Thymus (tissue), 11 donors: ENCODE data around the gene GNS. TPM values are rescaled to one million over a fixed set of nuclear protein-coding genes. Genes with fewer than 3 reads are reported as not detected.
"Not testable (repeated sequence)": the region's sequence is repeated elsewhere in the genome, so short reads cannot be mapped to it uniquely, and the experiment has no call there.

Source experiments
- DNase-seq, 9 donors: peaks; one replicate each; pipeline ENCODE4 v3.0.0-alpha.2; 2013; ENCODE audit warnings: low spot score in 9 of 9, low read depth in 6 of 9, missing footprints in 1 of 9
- H3K27ac ChIP-seq, 2 donors: one replicate each; pipeline ENCODE4 v1.5.1; 2013; ENCODE audit warnings: control low read depth in 1 of 2, low read depth in 1 of 2, low read length in 1 of 2, mild to moderate bottlenecking in 1 of 2, moderate library complexity in 1 of 2
- H3K27me3 ChIP-seq, 2 donors: one replicate each; pipeline ENCODE4 v1.5.1; 2013; ENCODE audit warnings: low read length in 1 of 2; ENCODE audit not compliant: control insufficient read depth in 2 of 2, insufficient read depth in 1 of 2
- H3K36me3 ChIP-seq, 2 donors: one replicate each; pipeline ENCODE4 v1.5.1; 2013; ENCODE audit warnings: low read length in 1 of 2, mild to moderate bottlenecking in 1 of 2, moderate library complexity in 1 of 2; ENCODE audit not compliant: control insufficient read depth in 2 of 2, insufficient read depth in 2 of 2
- H3K4me1 ChIP-seq, 2 donors: one replicate each; pipeline ENCODE4 v1.5.1; 2013; ENCODE audit warnings: low read length in 2 of 2; ENCODE audit not compliant: control insufficient read depth in 2 of 2, insufficient read depth in 2 of 2
- H3K4me3 ChIP-seq, 2 donors: one replicate each; pipeline ENCODE4 v1.5.1; 2013; ENCODE audit warnings: low read length in 2 of 2, control low read depth in 1 of 2, mild to moderate bottlenecking in 1 of 2
- H3K9me3 ChIP-seq, 2 donors: one replicate each; pipeline ENCODE4 v1.5.1; 2013; ENCODE audit warnings: low read length in 1 of 2, mild to moderate bottlenecking in 1 of 2; ENCODE audit not compliant: control insufficient read depth in 2 of 2, insufficient read depth in 1 of 2
- WGBS: extraction: QIAGEN DNeasy Blood & Tissue Kit; methylation state at CpG from one replicate; pipeline ENCODE4 v1.1.7; 2013; 5-methylcytosine and 5-hydroxymethylcytosine counted together
- polyA plus RNA-seq: library from polyadenylated mRNA; stranded (reverse); fragments of 200-250 nt; gene quantifications from one replicate; pipeline ENCODE4 v1.2.3, GENCODE V29; 2013
- total RNA-seq: library from RNA; stranded (reverse); fragments of 120-200 nt; gene quantifications from one replicate; pipeline ENCODE4 v1.2.4, GENCODE V29; 2013
- donor health status: healthy.

GNS gene
- total and polyA plus RNA-seq, 2 donors, result 21.2 to 27.2 TPM

- not testable (repeated sequence) for DNase-seq, H3K27ac ChIP-seq, H3K27me3 ChIP-seq, H3K4me3 ChIP-seq, H3K9me3 ChIP-seq
- WGBS, result 97% methylated on average over 6 of the region's 6 CpGs
- H3K36me3 ChIP-seq, result peaks cover 6 to 23% of the 10 kb centered on the region in 2 donors
- peaks cover 2 to 23% of the 10 kb centered on the region in 2 donors for H3K4me1 ChIP-seq
Measured at GRCh38 chr12:64690236-64690635, 69.0 kb downstream of the GNS start.

GRCh38 chr12:64688715-64689114, 70.5 kb downstream of the GNS start:
- peaks cover 15 to 33% of the 10 kb centered on the region in 2 donors for H3K4me1 ChIP-seq
- no peak for DNase-seq
- peaks cover 0 to 18% of the 10 kb centered on the region in 2 donors for H3K36me3 ChIP-seq
- no peak overlapping the region for H3K4me3 ChIP-seq
- 96% methylated on average over 7 of the region's 7 CpGs for WGBS
- H3K27ac ChIP-seq, result no peak overlapping the region
- H3K27me3 ChIP-seq, result no peaks in the 10 kb centered on the region
- H3K9me3 ChIP-seq, result no peaks in the 10 kb centered on the region

GRCh38 chr12:64688219-64688618, 71.0 kb downstream of the GNS start:
- H3K4me1 ChIP-seq, result peaks cover 16 to 33% of the 10 kb centered on the region in 2 donors
- no peak for DNase-seq
- no peaks in the 10 kb centered on the region for H3K27me3 ChIP-seq
- H3K27ac ChIP-seq, result no peak overlapping the region
- 91% methylated on average over 6 of the region's 6 CpGs for WGBS
- peaks cover 0 to 15% of the 10 kb centered on the region in 2 donors for H3K36me3 ChIP-seq
- H3K4me3 ChIP-seq, result no peak overlapping the region
- no peaks in the 10 kb centered on the region for H3K9me3 ChIP-seq

GRCh38 chr12:64687816-64688215, 71.4 kb downstream of the GNS start:
- Histone ChIP-seq H3K27ac (no peak overlapping the region), H3K4me3 (no peak overlapping the region), H3K4me1 (peaks cover 18 to 33% of the 10 kb centered on the region in 2 donors), H3K27me3 (no peaks in the 10 kb centered on the region), H3K9me3 (no peaks in the 10 kb centered on the region), H3K36me3 (peaks cover 0 to 15% of the 10 kb centered on the region in 2 donors)
- 50% methylated on average over 5 of the region's 5 CpGs for WGBS
- no peak for DNase-seq

- H3K9me3 ChIP-seq, result no peaks in the 10 kb centered on the region
- WGBS, result 99% methylated on average over 15 of the region's 15 CpGs
- DNase-seq, result no peak
- no peaks in the 10 kb centered on the region for H3K27me3 ChIP-seq
- no peak overlapping the region for H3K27ac ChIP-seq
- peaks cover 0 to 13% of the 10 kb centered on the region in 2 donors for H3K36me3 ChIP-seq
- H3K4me3 ChIP-seq, result no peak overlapping the region
- H3K4me1 ChIP-seq, result peaks cover 25 to 48% of the 10 kb centered on the region in 2 donors
Measured at GRCh38 chr12:64685605-64686004, 73.6 kb downstream of the GNS start.

- Histone ChIP-seq H3K36me3 (peaks cover 0 to 13% of the 10 kb centered on the region in 2 donors), H3K4me1 (peaks cover 25 to 50% of the 10 kb centered on the region in 2 donors), H3K27ac (peak overlapping the region; percentile 2 to 40), H3K4me3 (no peak overlapping the region), H3K9me3 (no peaks in the 10 kb centered on the region), H3K27me3 (no peaks in the 10 kb centered on the region)
- no peak for DNase-seq
- WGBS, result 95% methylated on average over 6 of the region's 6 CpGs
Measured at GRCh38 chr12:64685050-64685449, 74.2 kb downstream of the GNS start.

- 88% methylated on average over 10 of the region's 10 CpGs for WGBS
- Histone ChIP-seq H3K4me1 (peaks cover 25 to 61% of the 10 kb centered on the region in 2 donors), H3K27ac (peak overlapping the region; percentile 40 to 72), H3K27me3 (no peaks in the 10 kb centered on the region), H3K9me3 (no peaks in the 10 kb centered on the region), H3K4me3 (no peak overlapping the region), H3K36me3 (peaks cover 0 to 13% of the 10 kb centered on the region in 2 donors)
- DNase-seq, result no peak
Measured at GRCh38 chr12:64683816-64684543, 75.2 kb downstream of the GNS start.

GRCh38 chr12:64682572-64683277, 76.5 kb downstream of the GNS start:
- H3K27ac ChIP-seq, result no peak overlapping the region
- WGBS, result 97% methylated on average over 6 of the region's 6 CpGs
- no peak overlapping the region for H3K4me3 ChIP-seq
- no peak for DNase-seq
- no peaks in the 10 kb centered on the region for H3K9me3 ChIP-seq
- H3K27me3 ChIP-seq, result no peaks in the 10 kb centered on the region
- H3K36me3 ChIP-seq, result peaks cover 0 to 9% of the 10 kb centered on the region in 2 donors
- H3K4me1 ChIP-seq, result peaks cover 27 to 62% of the 10 kb centered on the region in 2 donors
